Measurements from ENCODE around the gene GAMT.

The GAMT gene

DNA sequence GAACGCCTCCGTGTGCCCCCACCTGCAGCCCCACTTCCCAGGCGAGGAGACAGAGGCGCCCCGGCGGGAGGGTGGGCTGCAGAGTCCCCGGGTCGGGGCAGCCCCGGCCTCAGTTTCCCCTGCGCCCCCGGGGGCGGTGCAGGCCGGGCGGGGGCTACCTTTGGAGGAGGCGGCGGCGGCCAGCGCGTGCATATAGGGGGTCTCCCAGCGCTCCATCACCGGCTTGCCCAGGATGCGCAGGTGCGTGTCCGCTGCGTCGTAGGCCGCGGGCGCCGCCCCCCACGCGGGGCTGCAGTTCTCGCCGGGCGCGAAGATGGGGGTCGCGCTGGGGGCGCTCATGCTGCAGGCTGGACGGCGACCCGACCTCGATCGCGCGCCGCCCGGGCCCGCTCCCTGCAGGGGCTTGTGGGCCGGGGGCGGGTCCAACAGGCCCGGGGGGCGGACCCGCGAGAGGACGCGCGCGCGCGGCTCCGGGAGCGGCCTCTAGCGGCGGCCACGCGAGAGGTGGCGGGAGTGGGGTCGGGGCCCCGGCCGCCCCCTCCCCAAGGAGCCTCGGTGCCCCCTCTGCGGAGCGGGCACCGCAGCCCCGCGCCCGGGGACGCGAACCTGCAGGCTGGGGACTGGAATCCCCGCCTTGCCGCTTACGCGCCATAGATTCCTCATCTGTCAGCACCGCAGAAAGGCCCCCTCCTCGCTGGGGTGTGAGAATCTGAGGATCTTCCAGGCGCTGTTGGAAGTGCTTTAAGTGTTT lies at the start of gene GAMT:
TSS of gene GAMT (minus strand) at position 405 of the 751 bp plus-strand sequence. CDS start at position 339, 66 bp downstream.
- TF ChIP-seq Cebpa-rat (IDR thresholded peaks at IDR 0.05) = no peak
- Histone ChIP-seq H4K20me1 (peaks cover 46% of the 10 kb centered on the region), H3K9ac (peak within 1 kb of the TSS; percentile 89), H3K27ac (peak within 1 kb of the TSS; percentile 83), H3K9me3 (no peaks in the 10 kb centered on the region), H3K4me2 (peak within 1 kb of the TSS; percentile 95), H3K4me1 (peaks cover 85% of the 10 kb centered on the region), H3K4me3 (peak within 1 kb of the TSS; percentile 93), H3K27me3 (no peaks in the 10 kb centered on the region), H3K36me3 (peaks cover 27% of the 10 kb centered on the region)

DNA sequence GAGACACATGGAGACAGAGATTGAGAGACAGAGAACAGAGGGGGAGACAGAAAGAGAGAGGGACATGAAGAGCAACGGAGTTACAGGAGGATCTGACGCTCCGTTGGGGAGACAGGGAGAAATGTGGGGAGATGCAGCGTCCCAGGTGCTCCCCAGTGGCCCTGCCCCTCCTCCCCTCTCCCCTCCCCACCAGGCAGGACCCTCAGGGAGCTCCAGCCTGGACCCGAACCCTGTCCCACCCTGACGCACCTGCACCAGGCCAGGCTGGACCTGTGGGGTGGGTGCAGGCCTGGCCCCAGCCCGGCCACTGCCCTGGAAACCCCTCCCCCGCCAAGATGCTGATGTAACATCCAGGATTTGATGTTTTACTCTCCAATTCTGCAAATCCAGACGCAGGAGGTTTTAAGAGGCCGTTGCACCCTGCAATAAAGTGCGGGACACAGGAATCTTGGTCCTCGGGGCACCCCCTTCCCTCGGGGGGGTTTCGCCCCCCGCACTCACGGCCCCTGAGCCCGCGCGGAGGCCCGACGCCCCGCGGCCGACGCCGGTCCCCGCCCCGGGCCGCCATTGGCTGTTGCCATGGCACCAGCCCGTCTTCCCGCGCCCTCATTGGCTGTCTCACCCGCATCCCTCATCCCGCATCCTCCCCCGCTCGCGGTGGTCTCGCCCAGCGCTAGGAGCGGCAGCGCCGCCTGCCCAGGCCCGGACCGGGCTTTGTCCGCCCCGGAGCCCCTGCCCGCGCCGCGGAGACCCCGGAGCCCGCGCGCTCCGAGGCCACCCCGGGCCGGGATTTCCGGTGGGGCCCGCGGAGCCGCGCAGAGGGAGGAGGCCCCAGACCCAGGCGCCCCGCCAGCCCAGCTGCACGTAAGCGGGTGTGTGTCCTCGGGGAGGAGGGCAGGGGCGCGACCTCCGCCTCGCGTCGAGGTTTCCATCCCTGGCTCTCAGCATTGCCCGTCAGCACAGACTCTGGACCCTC lies 48.4 kb upstream of the GAMT start, which contains the start of gene APC2:
TSS of gene APC2 (plus strand) at position 655 of the 976 bp plus-strand sequence. CDS start 2,881 bp downstream, outside the sequence.
- no peak for TF ChIP-seq Cebpa-rat (IDR thresholded peaks at IDR 0.05)
- Histone ChIP-seq H3K4me2 (peak within 1 kb of the TSS; percentile 78), H4K20me1 (peaks cover 79% of the 10 kb centered on the region), H3K9me3 (no peaks in the 10 kb centered on the region), H3K27ac (no peak within 1 kb of the TSS), H3K9ac (no peak within 1 kb of the TSS), H3K27me3 (peaks cover 96% of the 10 kb centered on the region), H3K4me3 (peak within 1 kb of the TSS; percentile 56), H3K4me1 (peaks cover 37% of the 10 kb centered on the region), H3K36me3 (no peaks in the 10 kb centered on the region)

DNA sequence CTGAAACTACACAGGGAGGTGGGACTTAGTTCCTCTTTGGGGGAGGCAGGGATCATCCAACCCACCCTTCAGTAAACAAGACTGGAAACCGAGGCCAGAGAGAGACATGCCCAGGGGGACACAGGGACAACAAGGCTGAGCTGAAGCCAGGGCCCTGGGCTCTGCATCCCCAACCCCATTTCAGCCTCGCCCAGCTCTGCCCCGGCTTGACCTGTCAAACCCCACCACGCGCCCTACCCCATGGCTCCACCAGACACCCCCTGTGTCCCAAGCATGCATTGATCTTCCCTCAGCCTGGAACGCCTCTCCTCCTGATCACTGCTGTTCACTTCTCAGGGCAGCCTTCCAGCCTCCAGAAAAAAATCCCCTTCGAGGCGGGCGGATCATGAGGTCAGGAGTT lies 46.6 kb upstream of the GAMT start:
- peaks cover 83% of the 10 kb centered on the region for H3K27me3 ChIP-seq
- no peak overlapping the region for H3K4me2 ChIP-seq
- H3K4me1 ChIP-seq = peaks cover 31% of the 10 kb centered on the region
- H3K36me3 ChIP-seq = peaks cover 5% of the 10 kb centered on the region
- peaks cover 93% of the 10 kb centered on the region for H4K20me1 ChIP-seq
- no peak overlapping the region for H3K4me3 ChIP-seq
- no peak overlapping the region for H3K9ac ChIP-seq
- no peak for TF ChIP-seq Cebpa-rat (IDR thresholded peaks at IDR 0.05)
- no peak overlapping the region for H3K27ac ChIP-seq
- no peaks in the 10 kb centered on the region for H3K9me3 ChIP-seq

DNA sequence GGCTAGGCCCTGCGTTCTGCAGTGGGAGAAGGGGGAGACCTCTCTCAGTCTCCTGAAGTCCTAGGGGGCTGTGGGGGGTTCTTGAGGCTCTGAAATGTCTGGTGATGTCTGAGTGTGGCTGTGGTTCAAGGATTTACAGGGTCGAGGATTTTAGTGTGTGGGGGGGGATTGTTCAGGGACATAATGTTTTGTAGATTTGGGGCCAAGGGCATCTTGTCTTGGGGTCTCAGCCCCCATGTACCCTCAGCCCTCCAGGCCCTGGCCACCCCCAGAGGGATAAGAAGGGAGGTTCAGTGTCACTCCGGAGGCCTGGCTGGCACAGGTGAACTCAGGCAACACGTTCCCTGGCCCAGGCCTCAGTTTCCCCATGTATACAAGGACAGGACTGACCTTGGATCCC lies 46.2 kb upstream of the GAMT start:
- H3K27ac ChIP-seq = no peak overlapping the region
- TF ChIP-seq Cebpa-rat (IDR thresholded peaks at IDR 0.05) = no peak
- H3K36me3 ChIP-seq = peaks cover 9% of the 10 kb centered on the region
- no peak overlapping the region for H3K4me3 ChIP-seq
- H3K4me1 ChIP-seq = peaks cover 31% of the 10 kb centered on the region
- H3K9ac ChIP-seq = no peak overlapping the region
- no peak overlapping the region for H3K4me2 ChIP-seq
- H4K20me1 ChIP-seq = peaks cover 93% of the 10 kb centered on the region
- H3K27me3 ChIP-seq = peaks cover 79% of the 10 kb centered on the region
- H3K9me3 ChIP-seq = no peaks in the 10 kb centered on the region

DNA sequence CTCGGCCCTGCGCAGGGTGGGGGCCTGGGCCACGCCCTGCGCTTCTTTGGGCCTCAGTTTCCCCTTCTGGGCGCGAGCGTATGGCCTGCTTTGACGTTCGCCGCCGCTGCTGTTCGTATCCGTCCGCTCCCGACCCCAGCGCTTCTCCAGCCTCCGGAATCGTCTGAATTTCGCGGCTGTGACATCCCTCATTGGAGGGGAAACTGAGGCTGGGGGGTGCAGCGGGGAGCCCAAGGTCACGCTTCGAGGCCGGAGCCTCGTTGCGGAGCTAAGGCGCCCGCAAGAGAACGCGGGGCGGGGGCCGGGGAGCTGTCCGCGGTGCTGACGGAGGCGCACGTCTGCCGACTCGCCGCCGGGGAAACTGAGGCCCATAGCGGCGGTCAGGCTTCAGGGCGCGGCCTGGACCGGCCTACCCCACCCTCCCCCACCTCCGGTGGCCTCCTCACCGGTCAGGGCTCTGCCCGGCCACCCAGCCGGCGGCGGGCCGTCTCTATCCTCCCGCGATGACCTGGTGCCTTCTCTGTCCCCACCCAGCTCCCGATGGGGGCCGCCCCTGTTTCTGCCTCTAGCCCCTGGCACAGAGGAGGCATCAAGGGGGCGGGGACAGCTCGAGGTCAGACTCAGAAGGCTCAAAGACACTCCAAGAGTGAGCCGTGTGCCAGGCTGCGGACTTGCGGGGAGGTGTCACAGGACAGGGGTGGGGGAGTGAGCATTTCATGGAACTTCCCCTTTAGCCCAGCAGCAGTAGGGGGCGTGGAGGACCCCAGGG lies 45.6 kb upstream of the GAMT start:
- TF ChIP-seq Cebpa-rat (IDR thresholded peaks at IDR 0.05) = no peak
- peaks cover 15% of the 10 kb centered on the region for H3K36me3 ChIP-seq
- H4K20me1 ChIP-seq = peaks cover 93% of the 10 kb centered on the region
- H3K27ac ChIP-seq = no peak overlapping the region
- H3K4me1 ChIP-seq = peaks cover 35% of the 10 kb centered on the region
- H3K9ac ChIP-seq = no peak overlapping the region
- H3K27me3 ChIP-seq = peaks cover 73% of the 10 kb centered on the region
- 0 out of 2 replicates have a peak overlapping the region, but pooled peaks have one; percentile 4 for H3K4me3 ChIP-seq
- no peaks in the 10 kb centered on the region for H3K9me3 ChIP-seq
- 0 out of 2 replicates have a peak overlapping the region, but pooled peaks have one; percentile 9 for H3K4me2 ChIP-seq

DNA sequence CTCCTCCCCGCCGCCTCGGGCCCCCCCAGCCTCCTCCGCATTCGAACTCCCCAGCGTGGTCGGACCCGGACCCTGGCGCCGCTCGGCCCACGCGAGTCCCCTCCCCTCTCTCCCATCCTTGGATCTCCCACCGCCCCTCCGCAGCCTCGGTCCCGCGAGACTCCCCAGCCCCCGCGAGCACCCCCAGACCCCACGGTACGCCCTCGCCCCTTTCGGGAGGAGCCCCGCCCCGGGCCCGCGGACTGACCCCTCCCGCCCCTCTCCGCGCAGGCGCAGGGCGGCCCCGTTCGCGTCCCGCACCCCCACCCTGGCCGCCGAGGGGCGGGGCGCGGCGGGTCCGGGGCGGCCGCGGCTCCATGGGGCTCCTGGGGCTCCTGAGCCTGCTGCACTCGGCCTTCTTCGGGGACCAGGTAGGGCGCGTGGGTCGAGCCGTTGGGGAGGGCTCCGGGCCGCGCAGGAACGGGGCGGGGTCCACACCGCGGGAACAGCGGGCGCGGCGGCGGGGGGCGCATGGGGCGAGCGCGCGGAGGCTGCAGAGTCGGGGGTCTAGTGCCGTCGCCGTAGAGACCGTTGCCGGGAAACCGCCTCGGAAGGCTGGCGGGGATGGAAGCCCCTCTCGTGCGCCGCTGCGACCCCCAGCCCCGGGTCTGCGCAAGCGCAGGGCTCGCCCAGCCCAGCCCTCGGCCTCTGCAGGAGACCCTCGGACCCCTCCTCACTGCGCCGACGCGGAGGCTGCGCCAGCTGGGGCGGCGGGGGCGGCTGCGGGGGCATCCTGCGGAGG lies 44.8 kb upstream of the GAMT start:
- Histone ChIP-seq H4K20me1 (peaks cover 99% of the 10 kb centered on the region), H3K27ac (no peak overlapping the region), H3K36me3 (peaks cover 23% of the 10 kb centered on the region), H3K27me3 (peaks cover 65% of the 10 kb centered on the region), H3K9ac (no peak overlapping the region), H3K9me3 (no peaks in the 10 kb centered on the region), H3K4me3 (0 out of 2 replicates have a peak overlapping the region, but pooled peaks have one; percentile 4), H3K4me1 (peaks cover 38% of the 10 kb centered on the region), H3K4me2 (no peak overlapping the region)
- no peak for TF ChIP-seq Cebpa-rat (IDR thresholded peaks at IDR 0.05)

DNA sequence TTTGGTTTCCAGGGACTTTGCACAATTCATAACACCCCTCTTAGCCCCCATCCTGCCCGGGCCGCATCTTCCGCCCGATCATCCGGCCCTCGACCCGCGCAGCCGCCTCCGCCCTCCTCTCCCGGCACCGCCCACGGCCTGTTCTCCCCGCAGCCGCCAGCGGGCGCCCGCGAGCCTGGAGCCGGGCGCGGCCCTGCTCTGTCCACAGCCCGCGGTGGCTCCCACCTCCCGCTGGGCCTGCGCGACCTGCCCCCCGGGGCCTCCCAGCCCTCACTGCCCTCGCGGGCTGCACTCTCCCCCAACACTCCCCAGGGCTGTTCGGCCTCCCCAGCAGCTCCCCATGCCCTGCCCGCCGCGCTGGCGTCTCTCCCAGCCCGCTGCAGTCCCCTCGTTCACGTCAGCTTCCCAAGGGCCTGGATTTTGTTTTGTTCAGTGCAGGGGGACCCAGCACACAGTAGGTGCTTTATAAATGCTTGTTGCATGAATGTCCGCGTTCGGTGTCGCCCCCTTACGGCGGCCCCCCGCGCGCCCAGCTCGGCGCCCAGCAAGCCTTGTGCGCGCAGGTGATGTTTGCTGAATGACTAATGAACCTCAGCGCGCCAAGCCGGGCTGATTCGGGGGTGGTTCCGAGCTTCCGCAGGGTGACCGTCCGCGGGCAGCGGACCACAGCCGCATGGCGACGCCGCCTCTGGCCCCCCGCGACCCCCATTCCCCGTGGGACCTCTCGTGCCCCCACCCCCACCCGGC lies 44.0 kb upstream of the GAMT start:
- Histone ChIP-seq H3K4me3 (peak overlapping the region; percentile 63), H3K4me1 (peaks cover 42% of the 10 kb centered on the region), H3K27me3 (peaks cover 58% of the 10 kb centered on the region), H3K36me3 (peaks cover 31% of the 10 kb centered on the region), H3K9me3 (no peaks in the 10 kb centered on the region), H3K4me2 (peak overlapping the region; percentile 92), H3K27ac (no peak overlapping the region; the same call in 1 of the 2 replicates), H3K9ac (peak overlapping the region; percentile 66), H4K20me1 (peaks cover 99% of the 10 kb centered on the region)
- no peak for TF ChIP-seq Cebpa-rat (IDR thresholded peaks at IDR 0.05)
